Measurements from ENCODE around the gene RGS3. TPM values are rescaled to one million over a fixed set of nuclear protein-coding genes. Genes with fewer than 3 reads are reported as not detected.

The RGS3 gene
- total RNA-seq, 1 experiment from 2014 or later, result 52.7 TPM

GRCh38 chr9:113503131-113503541 is 39.6 kb downstream of the RGS3 start:
- in situ Hi-C loops (cut with HindIII; ENCODE audit: low pct_unique_long_range_greater_than_20kb, low sequenced_read_pairs), result no loop called here
- no peak for DNase-seq (ENCODE audit: low read depth)

DNA sequence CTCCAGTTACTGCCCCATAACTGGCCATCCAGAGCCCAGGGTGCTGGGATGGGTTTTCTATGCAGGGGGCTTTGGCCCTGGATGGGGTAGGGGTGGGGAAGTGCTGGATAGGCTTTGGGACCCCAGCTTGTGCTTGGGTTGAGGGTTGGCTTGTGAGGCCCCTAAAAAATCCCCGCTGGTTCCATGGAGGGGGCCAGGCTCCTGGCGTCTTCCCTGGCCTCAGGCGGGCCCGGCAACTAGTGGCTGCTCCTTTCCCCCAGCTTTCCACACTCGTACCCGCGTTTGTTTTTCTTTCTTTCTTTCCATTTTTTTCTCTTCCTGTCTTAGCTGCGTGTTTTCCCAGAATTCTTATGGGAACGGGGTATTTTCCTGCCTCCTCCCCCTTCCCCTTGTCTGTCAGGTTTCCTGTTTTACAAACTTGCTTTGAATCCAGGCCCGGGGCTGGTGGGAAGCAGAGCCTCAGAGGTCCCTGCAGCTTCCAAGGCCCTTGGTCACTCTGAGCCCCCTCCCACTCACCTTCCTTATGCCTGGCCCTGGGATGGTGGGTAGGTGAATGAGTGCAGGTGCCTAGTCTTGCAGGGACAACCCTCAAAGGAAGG is 40.2 kb downstream of the RGS3 start:
- in situ Hi-C loops (cut with HindIII; ENCODE audit: low pct_unique_long_range_greater_than_20kb, low sequenced_read_pairs), result no loop called here

DNA sequence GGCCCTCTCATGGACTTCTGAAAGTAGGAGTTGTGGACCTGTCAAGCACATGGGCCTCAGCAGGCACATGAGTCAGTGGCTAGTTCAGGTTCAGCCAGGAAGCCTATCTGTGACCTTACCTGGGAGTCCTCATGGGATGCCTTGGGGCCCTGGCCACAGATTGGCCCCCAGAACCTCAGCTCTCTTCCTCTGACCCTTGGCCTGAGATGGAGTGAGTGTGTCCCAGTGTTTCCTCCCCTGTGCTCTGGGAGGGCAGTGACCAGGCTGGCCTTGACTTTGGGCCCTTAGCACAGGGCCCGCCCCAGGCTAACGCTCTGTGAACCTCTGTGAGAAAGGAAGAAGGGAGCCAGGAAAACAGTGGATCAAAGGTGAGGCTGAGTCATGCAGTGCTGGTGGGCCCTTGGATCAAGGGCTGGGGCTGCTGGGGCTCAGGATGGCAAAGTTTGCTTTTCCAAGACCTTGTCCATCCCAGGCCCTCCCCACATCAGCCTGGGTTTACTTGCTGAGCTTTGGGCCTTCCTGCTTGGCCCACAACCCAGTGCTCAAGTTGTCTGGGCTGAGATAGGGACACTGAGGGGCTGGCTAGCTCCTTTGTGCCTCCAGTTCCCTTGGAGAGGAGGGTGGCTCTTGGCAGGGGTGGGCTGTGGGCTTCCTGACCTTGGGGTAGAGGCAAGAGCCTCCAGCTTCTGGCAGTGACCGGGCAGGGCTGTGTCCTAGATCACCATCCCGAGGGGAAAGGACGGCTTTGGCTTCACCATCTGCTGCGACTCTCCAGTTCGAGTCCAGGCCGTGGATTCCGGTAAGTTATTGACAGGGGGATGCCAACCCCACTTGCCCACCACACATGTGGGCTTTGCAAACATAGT is 41.4 kb downstream of the RGS3 start:
- in situ Hi-C loops (cut with HindIII; ENCODE audit: low pct_unique_long_range_greater_than_20kb, low sequenced_read_pairs), result no loop called here
- DNase-seq (ENCODE audit: low read depth), result peak; percentile 38

More for the DNA sequence above, 40.2 kb downstream of the RGS3 start:
- DNase-seq (ENCODE audit: low read depth), result no peak

- in situ Hi-C loops (cut with HindIII; ENCODE audit: low pct_unique_long_range_greater_than_20kb, low sequenced_read_pairs), result no loop called here
- no peak for DNase-seq (ENCODE audit: low read depth)
Observed at GRCh38 chr9:113506090-113506589, 42.6 kb downstream of the RGS3 start.

- in situ Hi-C loops (cut with HindIII; ENCODE audit: low pct_unique_long_range_greater_than_20kb, low sequenced_read_pairs), result no loop called here
- DNase-seq (ENCODE audit: low read depth), result no peak
Observed at GRCh38 chr9:113507256-113507655, 43.7 kb downstream of the RGS3 start.

DNA sequence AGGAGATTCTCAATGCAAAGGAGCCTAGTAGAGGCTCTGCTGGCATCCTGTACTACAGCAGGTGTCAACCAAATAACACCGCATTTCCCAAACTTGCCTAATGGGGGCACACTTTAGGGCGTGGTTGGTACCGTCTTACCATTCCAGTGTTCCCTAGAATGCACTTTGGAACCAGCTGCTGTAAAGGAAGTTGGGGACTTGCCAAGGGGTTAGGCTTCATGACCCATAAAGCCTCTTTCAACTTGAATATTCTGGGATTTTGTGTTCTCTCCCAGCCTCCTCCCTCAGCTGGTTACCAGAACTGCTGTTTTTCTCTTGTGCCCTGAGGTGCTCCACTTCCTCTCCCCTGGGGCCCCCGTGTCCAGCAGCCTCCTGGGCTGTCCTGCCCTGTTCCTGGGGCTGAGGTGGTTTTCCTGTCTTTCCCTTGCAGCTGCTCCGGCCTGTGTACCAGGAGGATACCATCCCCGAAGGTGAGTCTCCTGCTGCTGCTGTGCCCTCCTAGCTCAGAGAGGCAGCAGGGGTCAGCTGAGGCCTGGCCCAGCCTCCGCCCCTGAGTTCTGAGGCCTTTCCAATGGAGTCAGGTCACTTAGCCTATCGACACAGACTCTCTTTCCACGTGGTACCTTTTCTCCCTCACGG is 44.7 kb downstream of the RGS3 start:
- in situ Hi-C loops (cut with HindIII; ENCODE audit: low pct_unique_long_range_greater_than_20kb, low sequenced_read_pairs), result no loop called here
- no peak for DNase-seq (ENCODE audit: low read depth)

GRCh38 chr9:113509463-113509862 is 45.9 kb downstream of the RGS3 start:
- DNase-seq (ENCODE audit: low read depth), result no peak
- in situ Hi-C loops (cut with HindIII; ENCODE audit: low pct_unique_long_range_greater_than_20kb, low sequenced_read_pairs), result no loop called here

DNA sequence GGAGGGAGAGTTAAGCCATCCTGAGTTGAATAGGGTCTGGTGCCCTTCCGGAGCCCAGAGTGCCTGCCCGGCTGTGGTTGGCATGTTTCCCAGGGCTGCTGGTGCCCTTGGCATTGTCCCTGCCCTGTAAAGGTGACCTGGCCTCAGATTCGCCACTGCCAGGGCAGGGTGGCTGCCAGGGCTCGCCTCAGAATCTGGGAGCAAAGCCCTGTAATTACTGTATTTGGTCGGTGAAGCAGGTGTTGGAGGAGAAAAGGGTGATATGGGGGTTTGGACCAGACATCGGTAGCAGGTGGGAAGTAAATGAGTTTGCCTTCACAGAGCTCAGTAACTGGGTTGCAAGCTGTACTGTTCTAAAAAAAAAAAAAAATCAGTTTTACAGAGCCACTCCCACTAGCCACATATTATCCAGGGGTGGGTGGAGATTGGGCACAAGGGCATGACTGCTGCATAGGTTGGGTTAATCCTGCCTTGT is 47.6 kb downstream of the RGS3 start:
- peak; percentile 54 for DNase-seq (ENCODE audit: low read depth)

GRCh38 chr9:113511856-113512761 is 48.6 kb downstream of the RGS3 start:
- DNase-seq (ENCODE audit: low read depth), result no peak

More for the DNA sequence above, 47.6 kb downstream of the RGS3 start:
- in situ Hi-C loops (cut with HindIII; ENCODE audit: low pct_unique_long_range_greater_than_20kb, low sequenced_read_pairs), result no loop called here

DNA sequence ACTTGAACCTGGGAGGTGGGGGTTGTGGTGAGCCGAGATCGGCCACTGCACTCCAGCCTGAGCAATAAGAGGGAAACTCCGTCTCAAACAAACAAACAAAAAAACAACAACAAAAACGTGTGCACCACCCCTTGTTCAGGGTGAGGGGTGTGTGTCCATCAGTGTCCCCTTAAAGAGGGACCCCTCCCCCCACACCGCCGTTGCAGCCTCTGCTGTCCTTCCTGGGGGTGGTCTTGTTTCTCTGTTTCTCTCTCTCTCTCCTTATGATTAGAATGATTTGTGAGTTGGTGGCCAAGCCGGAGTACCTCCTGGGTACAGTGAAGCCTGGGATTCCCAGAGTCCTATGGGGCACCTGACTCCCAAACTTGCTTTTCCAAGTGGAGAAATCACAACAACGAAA is 49.6 kb downstream of the RGS3 start:
- in situ Hi-C loops (cut with HindIII; ENCODE audit: low pct_unique_long_range_greater_than_20kb, low sequenced_read_pairs), result no loop called here
- no peak for DNase-seq (ENCODE audit: low read depth)

More at GRCh38 chr9:113511856-113512761, 48.6 kb downstream of the RGS3 start:
- in situ Hi-C loops (cut with HindIII; ENCODE audit: low pct_unique_long_range_greater_than_20kb, low sequenced_read_pairs), result no loop called here

DNA sequence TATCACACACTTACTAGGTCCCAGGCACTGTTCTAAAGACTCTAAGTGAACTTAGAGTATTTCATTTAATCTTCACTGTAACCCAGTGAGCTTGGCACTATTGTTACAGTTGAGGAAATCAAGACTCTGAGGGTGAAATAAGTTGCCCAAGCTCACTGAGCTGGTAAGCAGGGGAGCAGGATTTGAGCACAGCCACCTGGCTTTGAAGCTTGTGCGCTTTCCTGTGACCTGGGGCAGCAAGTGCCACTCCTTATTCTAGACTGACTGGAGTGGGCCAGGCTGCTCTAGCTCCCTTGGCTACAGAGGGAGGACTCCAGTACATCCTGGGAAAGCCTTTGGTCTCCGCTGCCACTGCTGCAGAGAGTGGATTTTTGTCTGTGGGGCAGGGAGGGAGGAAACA is 50.0 kb downstream of the RGS3 start:
- no peak for DNase-seq (ENCODE audit: low read depth)
- in situ Hi-C loops (cut with HindIII; ENCODE audit: low pct_unique_long_range_greater_than_20kb, low sequenced_read_pairs), result no loop called here

- in situ Hi-C loops (cut with HindIII; ENCODE audit: low pct_unique_long_range_greater_than_20kb, low sequenced_read_pairs), result no loop called here
- DNase-seq (ENCODE audit: low read depth), result no peak
Observed at GRCh38 chr9:113514061-113514460, 50.5 kb downstream of the RGS3 start.

GRCh38 chr9:113514748-113515147 is 51.2 kb downstream of the RGS3 start:
- no peak for DNase-seq (ENCODE audit: low read depth)
- in situ Hi-C loops (cut with HindIII; ENCODE audit: low pct_unique_long_range_greater_than_20kb, low sequenced_read_pairs), result no loop called here

- DNase-seq (ENCODE audit: low read depth), result no peak
- in situ Hi-C loops (cut with HindIII; ENCODE audit: low pct_unique_long_range_greater_than_20kb, low sequenced_read_pairs), result no loop called here
Observed at GRCh38 chr9:113515862-113516261, 52.3 kb downstream of the RGS3 start.

GRCh38 chr9:113516840-113517577 is 53.5 kb downstream of the RGS3 start:
- in situ Hi-C loops (cut with HindIII; ENCODE audit: low pct_unique_long_range_greater_than_20kb, low sequenced_read_pairs), result no loop called here
- DNase-seq (ENCODE audit: low read depth), result no peak

DNA sequence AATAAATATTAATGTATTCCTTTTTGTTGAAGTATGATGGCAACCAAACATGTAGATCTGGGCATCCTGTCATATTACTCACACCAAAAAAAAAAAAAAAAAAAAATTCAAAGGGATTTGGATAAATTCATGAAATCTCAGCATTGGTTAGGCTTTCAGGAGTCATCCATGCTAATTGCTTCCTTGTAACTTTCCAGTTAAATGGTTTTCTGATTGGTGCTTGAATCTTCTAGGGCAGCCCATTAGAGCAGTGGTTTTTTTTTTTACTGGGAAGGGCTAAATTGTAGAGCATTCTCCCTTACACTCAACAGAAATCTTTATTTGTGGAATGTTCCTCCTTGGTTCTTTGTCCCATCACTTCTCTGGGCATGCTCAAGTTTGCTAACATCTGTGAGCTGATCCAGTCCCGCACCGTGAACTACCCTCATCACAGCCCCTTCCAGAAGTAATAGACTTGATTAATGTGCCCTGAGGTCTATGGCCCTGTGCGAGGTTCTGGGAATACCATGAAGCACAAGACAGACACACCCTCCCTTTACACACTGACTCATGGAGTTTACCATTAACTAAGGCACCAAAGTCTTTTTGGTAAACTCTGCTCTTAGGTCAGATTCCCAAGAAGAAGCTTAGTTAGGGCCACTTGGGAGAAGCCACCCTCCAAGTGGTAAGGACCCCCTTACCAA is 56.0 kb downstream of the RGS3 start:
- in situ Hi-C loops (cut with HindIII; ENCODE audit: low pct_unique_long_range_greater_than_20kb, low sequenced_read_pairs), result no loop called here
- peak; percentile 94 for DNase-seq (ENCODE audit: low read depth)

- DNase-seq (ENCODE audit: low read depth), result peak; percentile 92
- in situ Hi-C loops (cut with HindIII; ENCODE audit: low pct_unique_long_range_greater_than_20kb, low sequenced_read_pairs), result no loop called here
Observed at GRCh38 chr9:113520109-113520642, 56.6 kb downstream of the RGS3 start.
